Stomach (tissue), 9 donors: ENCODE measurements around the gene CD151. TPM values are rescaled to one million over a fixed set of nuclear protein-coding genes. Genes with fewer than 3 reads are reported as not detected.

ENCODE experiments used
- DNase-seq, 2 donors: peaks; one replicate each; pipeline versions ENCODE4 v3.0.0 to v3.0.0-alpha.2; 2013 to 2019
- H3K27ac ChIP-seq, 5 donors: fragments of 200-600 bp in 4 of 5; sonication (generic) in 4 of 5; one replicate each; pipeline ENCODE4 v1.5.1; 2013 to 2019; ENCODE audit warnings: mild to moderate bottlenecking in 1 of 5, moderate library complexity in 1 of 5
- H3K27me3 ChIP-seq, 3 donors: fragments of 200-600 bp; sonication (generic); one replicate each; pipeline ENCODE4 v1.5.1; 2017 to 2019; ENCODE audit warnings: mixed run types in 1 of 3
- H3K36me3 ChIP-seq, 4 donors: fragments of 200-600 bp; sonication (generic); 1 replicate in 3 of 4; 2 replicates in 1 of 4; pipeline ENCODE4 v1.5.1; 2016 to 2019
- H3K4me1 ChIP-seq, 4 donors: fragments of 200-600 bp; sonication (generic); one replicate each; pipeline ENCODE4 v1.5.1; 2016 to 2019
- H3K4me3 ChIP-seq, 4 donors: fragments of 200-600 bp; sonication (generic) in 3 of 4; one replicate each; pipeline ENCODE4 v1.5.1; 2016 to 2019; ENCODE audit warnings: mild to moderate bottlenecking in 1 of 4
- H3K9me3 ChIP-seq, 4 donors: fragments of 200-600 bp; sonication (generic); one replicate each; pipeline ENCODE4 v1.5.1; 2016 to 2019
- EP300 ChIP-seq: sonication (generic); formaldehyde crosslinking; IDR thresholded peaks from one replicate; pipeline ENCODE4 v1.6.1; 2017; ENCODE audit warnings: antibody characterized with exemption
- POLR2A ChIP-seq, 4 donors: fragments of 450-650 bp; IDR thresholded peaks; one replicate each; pipeline ENCODE4 v1.6.1; 2016; ENCODE audit warnings: antibody characterized with exemption in 4 of 4, control low read depth in 2 of 4, mild to moderate bottlenecking in 1 of 4, moderate library complexity in 1 of 4
- POLR2AphosphoS5 ChIP-seq, 3 donors: sonication (generic); formaldehyde crosslinking; IDR thresholded peaks; one replicate each; pipeline ENCODE4 v1.6.1; 2016; ENCODE audit warnings: antibody characterized with exemption in 3 of 3
- WGBS, 5 donors: extraction: QIAGEN DNeasy Blood & Tissue Kit in 3 of 5; methylation state at CpG; one replicate each; pipeline versions ENCODE4 v1.1.5 to v1.1.7; 2013 to 2018; 5-methylcytosine and 5-hydroxymethylcytosine counted together
- intact Hi-C: fragments of 100-400 bp; cut with DNase I; formaldehyde crosslinking; loops from one replicate; pipeline ENCODE4 v1.15.1; 2023; ENCODE audit warnings: low total_unique reads
- polyA plus RNA-seq, 3 donors: library from polyadenylated mRNA; stranded (reverse); fragments of 200-250 nt; gene quantifications; one replicate each; pipeline ENCODE4 v1.2.3, GENCODE V29; 2013
- total RNA-seq, 5 donors: library from RNA; depleted of rRNA; stranded (reverse); fragments of >200 nt; gene quantifications; one replicate each; pipeline versions ENCODE4 v1.1.0 to v1.2.3, GENCODE V29; 2014 to 2016
- TF ChIP-seq, protein P1 (sequence below), 7 experiments: fragments of 450-650 bp in 4 of 7; fragments of 200-600 bp in 3 of 7; sonication (generic) in 3 of 7; IDR thresholded peaks; one replicate each; pipeline ENCODE4 v1.5.1; 2016 to 2019; ENCODE audit warnings: antibody characterized with exemption in 7 of 7, control low read depth in 2 of 7, mild to moderate bottlenecking in 1 of 7
- donor health status: healthy with polysubstance abuse.
- donor health status: Bipolar disorder and iron deficiency.
- donor health status: healthy.

The CD151 gene
- total and polyA plus RNA-seq, 8 donors = 66.7 to 293 (median 159) TPM

DNA sequence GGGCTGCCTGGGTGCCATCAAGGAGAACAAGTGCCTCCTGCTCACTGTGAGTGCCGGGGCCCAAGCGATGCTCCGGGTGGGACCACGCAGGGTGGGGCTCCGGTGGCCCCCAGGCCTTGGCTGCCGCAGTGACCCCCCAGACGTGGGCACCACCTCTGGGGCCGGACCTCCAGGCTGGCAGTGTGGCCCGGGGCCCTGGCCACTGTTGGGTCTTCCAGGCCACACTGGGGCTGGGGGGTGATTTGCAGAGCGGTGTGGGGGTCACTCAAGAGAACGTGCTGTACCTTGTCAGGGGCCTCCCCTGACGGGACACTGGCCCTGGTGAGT, 29.9 kb downstream of the CD151 start:
- 30 to 66% (median 53%) methylated on average over 3 to 12 of the region's 12 CpGs for WGBS, 5 donors
- Histone ChIP-seq H3K4me3 (no peak overlapping the region), H3K27me3 (no peaks in the 10 kb centered on the region), H3K27ac (no peak overlapping the region), H3K9me3 (no peaks in the 10 kb centered on the region), H3K4me1 (peaks cover 11 to 40% (median 31%) of the 10 kb centered on the region in 4 donors), H3K36me3 (peaks cover 3 to 53% (median 47%) of the 10 kb centered on the region in 4 donors)
- DNase-seq = peak in 1 of 2 donors; percentile 71
- intact Hi-C loops = no loop called here
- TF ChIP-seq, protein P1, sequence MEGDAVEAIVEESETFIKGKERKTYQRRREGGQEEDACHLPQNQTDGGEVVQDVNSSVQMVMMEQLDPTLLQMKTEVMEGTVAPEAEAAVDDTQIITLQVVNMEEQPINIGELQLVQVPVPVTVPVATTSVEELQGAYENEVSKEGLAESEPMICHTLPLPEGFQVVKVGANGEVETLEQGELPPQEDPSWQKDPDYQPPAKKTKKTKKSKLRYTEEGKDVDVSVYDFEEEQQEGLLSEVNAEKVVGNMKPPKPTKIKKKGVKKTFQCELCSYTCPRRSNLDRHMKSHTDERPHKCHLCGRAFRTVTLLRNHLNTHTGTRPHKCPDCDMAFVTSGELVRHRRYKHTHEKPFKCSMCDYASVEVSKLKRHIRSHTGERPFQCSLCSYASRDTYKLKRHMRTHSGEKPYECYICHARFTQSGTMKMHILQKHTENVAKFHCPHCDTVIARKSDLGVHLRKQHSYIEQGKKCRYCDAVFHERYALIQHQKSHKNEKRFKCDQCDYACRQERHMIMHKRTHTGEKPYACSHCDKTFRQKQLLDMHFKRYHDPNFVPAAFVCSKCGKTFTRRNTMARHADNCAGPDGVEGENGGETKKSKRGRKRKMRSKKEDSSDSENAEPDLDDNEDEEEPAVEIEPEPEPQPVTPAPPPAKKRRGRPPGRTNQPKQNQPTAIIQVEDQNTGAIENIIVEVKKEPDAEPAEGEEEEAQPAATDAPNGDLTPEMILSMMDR (IDR thresholded peaks at IDR 0.05) = no peak
- TF ChIP-seq POLR2AphosphoS5 (IDR thresholded peaks at IDR 0.05) (no peak), EP300 (no peak), POLR2A (IDR thresholded peaks at IDR 0.05) (no peak)

DNA sequence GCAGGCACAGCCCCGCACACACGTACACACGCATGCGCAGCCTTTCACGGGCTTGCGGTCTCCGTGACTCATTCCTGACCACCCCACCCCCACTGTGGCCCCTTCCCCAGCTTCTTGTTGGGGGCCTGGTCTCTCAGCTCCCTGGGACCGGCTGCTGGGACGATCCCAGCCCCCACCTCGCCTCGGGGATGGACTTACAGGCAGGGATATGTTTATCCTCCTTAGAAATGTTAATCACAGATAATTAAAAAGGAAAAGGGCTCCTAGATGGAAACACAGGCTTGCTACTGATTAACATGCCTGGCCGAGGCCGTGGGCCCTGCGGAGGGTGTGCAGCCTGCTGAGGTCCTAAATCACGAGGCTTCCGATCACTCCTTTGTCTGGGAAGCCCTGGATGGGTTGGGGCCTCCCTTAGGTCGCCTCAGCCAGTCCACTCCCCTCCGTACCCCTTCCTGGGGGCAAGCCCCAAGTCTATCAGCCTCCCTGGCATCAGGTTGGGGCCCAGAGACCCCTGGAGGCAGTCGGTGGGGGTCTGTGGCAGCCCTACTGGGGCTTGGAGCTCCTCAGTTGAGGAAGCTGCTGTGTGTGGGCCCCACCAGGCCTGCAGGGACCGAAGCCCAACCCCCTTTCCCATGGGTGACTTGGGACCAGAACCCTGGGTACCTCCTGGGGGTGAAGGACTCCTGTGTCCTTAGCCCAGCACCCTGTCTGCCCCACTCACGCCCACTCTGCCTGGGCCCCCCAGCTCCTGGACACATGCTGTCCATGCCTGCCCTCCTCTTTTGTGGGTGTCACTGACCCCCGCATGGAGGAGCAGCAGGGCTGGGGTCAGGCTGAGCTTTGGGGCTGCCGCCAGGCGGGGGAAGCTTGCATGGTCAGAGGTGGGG, 30.5 kb downstream of the CD151 start:
- Histone ChIP-seq H3K36me3 (peaks cover 3 to 59% (median 47%) of the 10 kb centered on the region in 4 donors), H3K4me1 (peaks cover 11 to 38% (median 31%) of the 10 kb centered on the region in 4 donors), H3K9me3 (no peaks in the 10 kb centered on the region), H3K4me3 (no peak overlapping the region), H3K27me3 (no peaks in the 10 kb centered on the region), H3K27ac (no peak overlapping the region)
- WGBS, 5 donors = 40 to 65% (median 55%) methylated on average over 19 to 24 of the region's 24 CpGs
- TF ChIP-seq POLR2A (IDR thresholded peaks at IDR 0.05) (no peak), POLR2AphosphoS5 (IDR thresholded peaks at IDR 0.05) (no peak), EP300 (no peak)
- TF ChIP-seq, protein P1 (IDR thresholded peaks at IDR 0.05) = no peak
- intact Hi-C loops = no loop called here
- peak in 1 of 2 donors; percentile 58 for DNase-seq

DNA sequence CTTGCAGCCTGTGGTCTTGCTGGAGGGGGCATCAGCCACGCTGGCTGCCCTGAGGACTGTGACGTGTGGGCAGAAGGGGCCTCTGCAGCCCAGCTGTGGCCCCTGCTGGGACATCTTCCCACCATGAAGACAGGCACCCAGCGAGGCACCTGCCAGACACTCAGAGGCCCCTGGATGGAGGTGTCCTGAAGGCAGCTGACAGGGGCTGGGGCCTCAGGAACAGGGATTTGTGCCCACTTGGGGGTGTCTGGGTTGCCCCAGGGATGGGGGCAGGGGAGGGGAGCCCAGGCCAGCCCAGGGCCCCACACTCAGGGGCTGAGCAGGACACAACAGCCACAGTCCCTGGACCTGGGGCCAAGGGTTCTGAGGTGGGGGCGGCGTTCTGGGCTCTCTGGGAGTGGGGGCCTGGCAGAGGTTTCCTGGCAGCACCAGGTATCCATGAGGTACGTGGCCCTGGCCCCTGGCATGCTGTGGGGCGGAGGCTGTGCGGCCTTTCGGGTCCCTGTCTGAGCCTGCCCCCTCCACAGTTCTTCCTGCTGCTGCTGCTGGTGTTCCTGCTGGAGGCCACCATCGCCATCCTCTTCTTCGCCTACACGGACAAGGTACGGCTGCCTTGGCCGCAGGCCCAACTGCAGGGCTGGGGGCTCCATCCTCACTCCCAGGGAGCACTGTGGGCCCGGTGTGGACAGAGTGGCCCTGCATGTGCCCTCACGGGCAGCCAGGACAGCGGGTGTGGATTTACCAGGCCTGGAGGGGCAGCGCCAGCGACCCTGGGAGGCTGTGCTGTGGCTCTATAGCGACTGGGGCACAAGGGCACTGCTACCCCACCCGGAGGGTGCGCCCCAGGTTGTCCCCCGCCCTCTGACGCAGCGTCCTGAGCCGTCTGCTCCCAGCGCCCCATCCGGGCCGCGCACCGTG, 31.4 kb downstream of the CD151 start:
- intact Hi-C loops = no loop called here
- 81 to 90% (median 87%) methylated on average over 19 to 31 of the region's 31 CpGs for WGBS, 5 donors
- peak in 1 of 2 donors; percentile 22 for DNase-seq

More for the DNA sequence above, 31.4 kb downstream of the CD151 start:
- Histone ChIP-seq H3K9me3 (no peaks in the 10 kb centered on the region), H3K27ac (no peak overlapping the region), H3K27me3 (no peaks in the 10 kb centered on the region), H3K36me3 (peaks cover 3 to 68% (median 53%) of the 10 kb centered on the region in 4 donors), H3K4me3 (no peak overlapping the region), H3K4me1 (peaks cover 11 to 29% (median 27%) of the 10 kb centered on the region in 4 donors)
- TF ChIP-seq EP300 (no peak), POLR2AphosphoS5 (IDR thresholded peaks at IDR 0.05) (no peak), POLR2A (IDR thresholded peaks at IDR 0.05) (no peak)
- TF ChIP-seq, protein P1 (IDR thresholded peaks at IDR 0.05) = no peak
